OCI-M2 (cell line): Measurements from ENCODE around the gene NOD1.

Source experiments
- DNase-seq: peaks from one replicate; lab custom pipeline; 2025; ENCODE audit not compliant: unreplicated experiment; lab: John Stamatoyannopoulos, UW

NOD1 gene

DNA sequence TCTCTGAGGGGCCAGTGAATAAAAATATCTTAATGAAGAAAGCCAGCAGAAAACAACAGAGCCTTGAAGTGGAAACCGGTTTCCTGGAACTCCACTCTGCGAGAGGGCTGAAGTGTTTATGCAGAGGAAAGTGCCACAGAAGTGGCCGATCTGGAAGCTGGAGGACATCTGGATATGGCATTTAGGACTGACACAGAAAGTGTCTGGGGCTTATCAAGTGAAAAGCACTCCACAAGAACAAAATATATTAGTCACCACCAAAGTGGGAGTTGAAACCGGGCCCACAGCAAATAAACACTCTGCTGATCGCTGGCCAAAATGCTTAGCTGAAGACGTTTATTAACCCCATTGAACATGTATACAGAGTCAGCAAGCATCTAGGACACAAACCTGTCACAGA is 7.8 kb downstream of the NOD1 start:
- DNase-seq: no peak

- DNase-seq: no peak
Observed at GRCh38 chr7:30470163-30470770, 8.3 kb downstream of the NOD1 start.

DNA sequence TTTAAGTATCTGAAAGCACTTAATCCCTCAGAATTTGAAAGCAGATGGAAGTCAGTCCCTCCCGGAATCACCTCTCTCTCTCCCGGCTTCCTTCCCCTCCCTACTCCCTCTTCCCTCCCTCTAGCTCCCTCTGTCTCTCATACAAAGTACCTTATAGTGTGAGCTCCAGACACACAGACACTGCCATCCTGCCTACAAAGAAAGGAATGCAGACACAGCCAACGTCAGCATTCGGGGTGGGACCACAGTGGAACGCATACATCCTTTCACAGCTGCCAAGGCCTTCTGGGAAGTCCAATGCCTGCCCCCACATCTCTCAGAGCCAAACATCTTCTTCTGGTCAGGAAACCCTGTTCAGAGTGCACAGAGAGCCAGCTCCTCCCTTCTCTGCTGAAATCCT is 9.3 kb downstream of the NOD1 start:
- no peak for DNase-seq

DNA sequence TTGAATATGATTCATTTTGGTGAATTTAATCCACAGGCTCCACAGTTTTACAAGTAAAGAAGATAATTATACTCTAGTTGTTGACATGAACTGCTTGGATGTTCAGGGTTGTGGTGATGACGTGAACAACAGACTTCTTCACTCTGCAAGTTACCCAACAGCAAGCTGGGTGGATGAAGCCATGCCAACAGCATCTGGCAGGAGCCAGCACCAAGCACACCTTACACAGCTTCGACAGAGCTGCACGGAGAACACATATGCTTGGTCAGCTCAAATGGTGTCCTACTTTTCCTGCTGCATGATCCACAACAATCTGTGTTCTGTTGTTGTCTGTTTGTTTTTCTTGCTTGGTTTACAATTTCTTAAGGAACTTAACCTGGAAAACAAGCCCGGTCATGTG is 9.8 kb downstream of the NOD1 start:
- DNase-seq: no peak

GRCh38 chr7:30468041-30468440 is 10.5 kb downstream of the NOD1 start:
- no peak for DNase-seq

GRCh38 chr7:30467271-30467670 is 11.3 kb downstream of the NOD1 start:
- no peak for DNase-seq

DNA sequence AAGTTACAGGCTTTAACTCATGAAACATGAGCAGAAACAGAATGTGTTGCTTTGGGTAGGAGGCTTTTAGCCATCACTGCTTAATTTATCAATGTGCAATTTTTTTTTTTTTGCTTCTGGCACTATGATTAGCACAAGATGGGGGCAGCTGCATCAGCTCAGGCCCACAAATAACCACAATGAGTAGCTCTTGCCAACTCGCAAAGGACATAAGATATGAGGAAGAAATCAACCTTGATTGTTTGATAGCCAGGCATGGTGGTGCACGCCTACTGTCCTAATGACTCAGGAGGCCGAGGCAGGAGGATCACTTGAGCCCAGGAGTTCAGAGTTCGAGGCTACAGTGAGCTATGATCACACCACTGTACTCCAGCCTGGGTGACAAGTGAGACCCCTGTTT is 12.3 kb downstream of the NOD1 start:
- DNase-seq: no peak

- DNase-seq: no peak
Observed at GRCh38 chr7:30465811-30466180, 12.8 kb downstream of the NOD1 start.

DNA sequence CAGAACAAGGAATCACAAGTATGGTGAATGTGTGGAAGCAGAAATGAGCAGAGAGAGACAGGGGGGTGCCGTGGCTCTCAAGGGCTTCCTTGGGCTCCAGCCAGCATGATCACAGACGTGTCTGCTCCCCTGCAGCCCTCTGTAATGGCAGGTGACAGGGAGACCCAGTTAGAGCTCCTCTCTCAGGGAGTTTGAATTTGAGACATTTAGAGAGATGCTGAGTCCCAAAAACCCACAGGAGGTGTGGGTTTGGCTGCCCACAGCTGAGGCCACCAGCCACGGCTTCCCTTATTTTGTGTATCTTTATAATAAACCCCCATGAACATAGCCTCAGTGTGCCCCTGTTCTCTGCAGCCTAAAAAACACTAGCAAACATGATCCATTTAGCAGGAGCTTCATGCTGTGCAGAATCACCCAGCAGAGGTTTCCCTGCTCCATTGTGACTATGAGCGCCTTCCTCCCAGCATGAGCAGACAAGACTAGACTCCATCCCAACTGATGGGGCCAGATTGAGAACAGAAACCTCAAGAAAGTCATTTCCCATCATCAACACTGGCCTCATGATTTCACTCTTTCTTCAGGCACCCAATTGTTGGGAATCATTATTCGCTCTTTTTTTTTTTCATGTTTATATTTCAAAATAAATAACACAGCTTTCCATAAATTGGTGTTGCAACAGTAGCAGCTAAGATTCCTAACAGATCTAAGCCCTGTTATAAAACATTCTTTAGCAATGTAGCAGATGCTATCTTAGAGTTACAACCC is 13.4 kb downstream of the NOD1 start:
- DNase-seq: no peak

DNA sequence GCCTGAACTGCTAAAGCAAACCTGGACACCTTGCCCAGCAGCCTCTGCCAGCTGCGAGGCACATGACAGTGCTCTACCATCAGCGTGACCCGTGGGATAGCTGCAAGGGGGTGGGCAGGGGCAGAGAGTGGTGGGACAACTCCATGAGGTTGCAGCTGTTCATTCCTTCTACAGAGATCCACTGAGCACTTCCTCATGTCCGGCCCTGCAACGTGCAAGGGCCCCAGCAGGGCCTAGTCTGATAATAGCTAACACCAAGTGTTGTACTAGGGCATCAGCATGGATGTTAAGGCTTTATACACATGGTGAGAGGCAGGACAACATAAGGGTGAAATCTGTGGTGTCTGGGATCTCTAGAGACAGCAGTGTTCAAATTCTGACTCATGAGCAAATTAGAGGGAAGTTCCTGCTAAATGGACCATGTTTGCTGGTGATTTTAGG is 14.3 kb downstream of the NOD1 start:
- no peak for DNase-seq

GRCh38 chr7:30463405-30464145 is 15.0 kb downstream of the NOD1 start:
- DNase-seq: no peak

- no peak for DNase-seq
Observed at GRCh38 chr7:30462179-30462578, 16.4 kb downstream of the NOD1 start.

DNA sequence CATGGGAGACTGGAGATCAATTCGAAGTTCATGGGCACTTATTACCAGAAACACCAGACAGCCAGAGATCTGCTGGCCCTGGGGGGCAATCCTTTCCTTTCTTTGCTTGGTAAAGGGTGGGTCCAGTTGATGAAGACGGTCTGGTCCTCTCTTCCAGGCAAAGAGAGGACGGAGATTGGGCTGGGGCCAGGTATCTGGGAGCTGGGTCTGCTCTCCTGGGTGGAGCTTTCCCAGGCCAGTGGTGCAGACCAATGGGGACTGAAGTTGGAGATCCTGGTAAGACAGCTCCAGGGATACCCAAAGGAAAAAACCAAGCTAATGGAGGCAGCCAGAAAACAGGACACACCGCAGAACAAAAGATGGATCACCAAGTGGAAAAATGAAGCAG is 18.3 kb downstream of the NOD1 start:
- no peak for DNase-seq

GRCh38 chr7:30459591-30460245 is 18.9 kb downstream of the NOD1 start:
- DNase-seq: no peak

- no peak for DNase-seq
Observed at GRCh38 chr7:30458311-30458710, 20.3 kb downstream of the NOD1 start.

DNA sequence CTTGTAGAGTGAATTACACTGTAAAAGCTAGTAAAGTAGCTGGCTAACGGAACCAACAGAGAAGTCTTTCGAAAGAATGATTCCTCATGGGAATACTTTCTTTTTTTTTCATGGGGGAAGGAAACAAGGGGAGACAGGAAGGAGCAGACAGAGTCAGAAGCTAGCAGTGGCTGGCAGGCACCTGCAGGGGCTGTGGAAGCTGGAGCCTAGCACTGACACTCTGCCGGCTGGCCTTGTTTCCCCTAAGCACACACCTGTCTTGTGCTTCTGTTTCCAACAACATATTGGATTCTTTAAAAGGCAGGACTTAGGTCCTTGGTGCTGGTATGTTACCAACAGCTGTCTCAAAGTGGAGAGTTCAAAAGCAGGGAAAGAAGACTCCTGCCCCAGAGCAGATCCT is 24.7 kb downstream of the NOD1 start:
- DNase-seq: no peak

GRCh38 chr7:30453016-30453415 is 25.6 kb downstream of the NOD1 start:
- DNase-seq: no peak

DNA sequence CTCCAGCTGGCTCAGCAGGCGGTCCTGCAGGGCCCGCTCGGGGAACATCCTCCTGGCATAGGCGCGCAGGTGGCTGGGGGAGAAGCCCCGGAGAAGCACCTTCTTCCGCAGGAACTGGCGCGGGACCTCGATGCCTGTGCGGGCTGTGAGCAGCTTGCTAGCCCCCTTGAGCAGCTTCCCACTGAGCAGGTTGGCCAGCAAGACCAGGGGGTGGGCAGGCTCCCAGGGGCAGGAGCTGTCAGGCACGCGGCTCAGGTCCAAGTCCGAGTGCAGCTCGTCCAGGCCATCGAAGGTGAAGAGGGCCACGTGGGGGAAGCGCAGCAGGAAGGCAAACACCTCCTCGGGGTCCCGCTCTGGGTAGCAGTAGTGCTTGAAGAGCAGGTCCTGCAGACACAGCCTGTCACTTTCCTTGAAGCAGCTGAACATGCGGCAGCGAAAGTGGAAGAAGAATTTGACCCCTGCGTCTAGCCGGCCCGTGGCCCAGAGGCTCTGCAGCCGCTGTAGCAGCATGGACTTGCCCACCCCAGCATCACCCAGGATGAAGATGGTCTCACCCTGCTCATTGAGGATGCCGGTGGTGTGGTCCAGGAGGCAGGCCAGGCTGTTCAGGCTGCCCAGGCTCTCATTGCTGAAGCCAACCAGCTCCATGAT is 26.2 kb downstream of the NOD1 start:
- DNase-seq: no peak

DNA sequence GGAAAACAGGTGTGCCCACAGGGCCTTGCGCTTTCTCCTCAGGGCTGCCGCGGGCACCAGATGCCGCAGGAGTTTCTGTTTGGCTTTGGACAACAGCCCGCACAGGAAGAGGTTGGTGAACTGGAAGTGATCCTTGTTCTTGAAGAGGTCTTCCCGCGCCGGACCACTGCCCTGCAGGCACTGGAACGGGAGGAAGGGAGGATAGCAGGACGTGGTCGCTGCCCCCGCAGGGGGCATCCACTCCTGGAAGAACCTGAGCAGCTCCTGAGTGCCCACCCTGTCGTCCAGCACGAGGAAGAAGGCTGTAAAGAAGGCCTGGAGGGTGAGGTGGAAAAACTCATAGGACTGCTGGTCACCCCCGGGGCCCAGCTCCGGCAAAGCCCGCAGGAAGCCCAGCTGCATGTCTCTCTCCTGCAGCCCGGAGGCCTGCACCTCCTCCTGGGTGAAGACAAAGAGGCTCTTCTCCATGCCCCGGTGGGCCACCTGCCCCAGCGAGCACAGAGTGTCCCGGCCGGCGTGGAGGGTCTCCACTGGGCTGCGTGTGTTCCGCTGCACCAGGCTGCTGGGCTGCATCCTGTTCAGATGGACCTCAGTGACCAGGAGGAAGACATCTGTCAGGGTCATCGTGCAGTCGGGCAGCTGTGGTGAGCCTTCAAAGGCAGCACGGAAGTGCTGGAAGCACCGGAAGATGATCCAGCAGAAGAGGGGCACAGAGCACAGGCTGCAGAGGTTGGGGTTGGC is 26.9 kb downstream of the NOD1 start:
- no peak for DNase-seq

GRCh38 chr7:30450983-30451497 is 27.5 kb downstream of the NOD1 start:
- DNase-seq: no peak
